WTC11 (cell line): Measurements from ENCODE around the gene VEGFD. TPM values are rescaled to one million over a fixed set of nuclear protein-coding genes. Genes with fewer than 3 reads are reported as not detected.

Source experiments
- ATAC-seq: fragments of 200-7000 bp; cut with Tn5 transposase; 2 replicates; pipeline ENCODE4 v1.10.0; 2021; ENCODE audit warnings: mild to moderate bottlenecking, moderate library complexity
- CTCF ChIA-PET: fragments of 300-600 bp; sonication (Branson Sonifier 250); formaldehyde crosslinking; loops from one replicate; lab custom pipeline; 2021; ENCODE audit warnings: antibody characterized with exemption; lab: Charles Lee
- POLR2A ChIA-PET: fragments of 350-600 bp; sonication (Branson Sonifier 250); formaldehyde crosslinking; loops from one replicate; lab custom pipeline; 2021; ENCODE audit warnings: antibody characterized with exemption; lab: Charles Lee
- DNase-seq: peaks from one replicate; pipeline ENCODE4 v3.0.0; 2021; ENCODE audit warnings: low spot score
- H3K27ac Mint-ChIP-seq: 2 replicates; pipeline ENCODE4 v1.8.0; 2021; ENCODE audit warnings: mixed read lengths
- H3K27me3 Mint-ChIP-seq: 2 replicates; pipeline ENCODE4 v1.8.0; 2021; ENCODE audit warnings: low read depth, mild to moderate bottlenecking, moderate library complexity, mixed read lengths
- H3K36me3 Mint-ChIP-seq: 2 replicates; pipeline ENCODE4 v1.8.0; 2021; ENCODE audit warnings: mixed read lengths
- H3K4me1 Mint-ChIP-seq: 2 replicates; pipeline ENCODE4 v1.8.0; 2022; ENCODE audit warnings: mixed read lengths
- H3K4me3 Mint-ChIP-seq: 2 replicates; pipeline ENCODE4 v1.8.0; 2021; ENCODE audit warnings: mild to moderate bottlenecking, moderate library complexity, mixed read lengths
- H3K9me3 Mint-ChIP-seq: 2 replicates; pipeline ENCODE4 v1.8.0; 2021; ENCODE audit warnings: mixed read lengths
- ATF1 ChIP-seq: sonication (generic); formaldehyde crosslinking; IDR thresholded peaks from 2 replicates; pipeline ENCODE4 v1.8.1; 2023; ENCODE audit warnings: mild to moderate bottlenecking, moderate library complexity, missing genetic modification reagents
- ATF2 ChIP-seq: sonication (generic); formaldehyde crosslinking; IDR thresholded peaks from 2 replicates; pipeline ENCODE4 v1.8.1; 2022; ENCODE audit warnings: low read depth, missing genetic modification reagents, borderline replicate concordance
- CBFB ChIP-seq: sonication (generic); formaldehyde crosslinking; IDR thresholded peaks from 2 replicates; pipeline ENCODE4 v1.8.1; 2022; ENCODE audit warnings: mild to moderate bottlenecking, low read depth, missing genetic modification reagents
- ELF4 ChIP-seq: sonication (generic); formaldehyde crosslinking; IDR thresholded peaks from 2 replicates; pipeline ENCODE4 v1.8.1; 2022; ENCODE audit warnings: low read depth, mild to moderate bottlenecking, moderate library complexity, missing genetic modification reagents
- EMX1 ChIP-seq: fragments of 250-450 bp; sonication (Bioruptor Pico); IDR thresholded peaks from 2 replicates; pipeline ENCODE4 v1.8.0; 2021; ENCODE audit warnings: mild to moderate bottlenecking
- ERG ChIP-seq: fragments of 250-450 bp; sonication (Bioruptor Pico); IDR thresholded peaks from 2 replicates; pipeline ENCODE4 v1.8.0; 2021; ENCODE audit warnings: mild to moderate bottlenecking
- GABPB1 ChIP-seq: sonication (generic); formaldehyde crosslinking; IDR thresholded peaks from 2 replicates; pipeline ENCODE4 v1.8.1; 2023; ENCODE audit warnings: mild to moderate bottlenecking, missing genetic modification reagents
- HMGA2 ChIP-seq: fragments of 250-450 bp; sonication (Bioruptor Pico); IDR thresholded peaks from 2 replicates; pipeline ENCODE4 v1.4.0; 2021; ENCODE audit warnings: mild to moderate bottlenecking, moderate library complexity
- IRF2 ChIP-seq: sonication (generic); formaldehyde crosslinking; IDR thresholded peaks from 2 replicates; pipeline ENCODE4 v1.8.0; 2022; ENCODE audit warnings: low read depth, missing genetic modification reagents, borderline replicate concordance
- MYBL2 ChIP-seq: sonication (generic); formaldehyde crosslinking; IDR thresholded peaks from 2 replicates; pipeline ENCODE4 v1.8.1; 2023; ENCODE audit warnings: mild to moderate bottlenecking, moderate library complexity, missing genetic modification reagents
- NFYB ChIP-seq: sonication (generic); formaldehyde crosslinking; conservative IDR thresholded peaks from 2 replicates; pipeline ENCODE4 v1.8.0; 2022; ENCODE audit warnings: low read depth, missing genetic modification reagents
- NR1H2 ChIP-seq: sonication (generic); formaldehyde crosslinking; IDR thresholded peaks from 2 replicates; pipeline ENCODE4 v1.9.0; 2021; ENCODE audit warnings: mild to moderate bottlenecking, moderate library complexity, missing genetic modification reagents
- NR3C1 ChIP-seq: sonication (generic); formaldehyde crosslinking; conservative IDR thresholded peaks from 2 replicates; pipeline ENCODE4 v1.8.1; 2023; ENCODE audit warnings: low read depth, mild to moderate bottlenecking, missing genetic modification reagents
- RELA ChIP-seq: sonication (generic); formaldehyde crosslinking; IDR thresholded peaks from 2 replicates; pipeline ENCODE4 v1.8.1; 2022; ENCODE audit warnings: missing genetic modification reagents, mild to moderate bottlenecking, borderline replicate concordance
- RORB ChIP-seq: fragments of 250-450 bp; sonication (Bioruptor Pico); IDR thresholded peaks from 2 replicates; pipeline ENCODE4 v1.9.0; 2021; ENCODE audit warnings: mild to moderate bottlenecking
- SMAD3 ChIP-seq: sonication (generic); formaldehyde crosslinking; IDR thresholded peaks from 2 replicates; pipeline ENCODE4 v1.8.0; 2022; ENCODE audit warnings: missing genetic modification reagents, mild to moderate bottlenecking, borderline replicate concordance
- TEAD1 ChIP-seq: sonication (generic); formaldehyde crosslinking; IDR thresholded peaks from 2 replicates; pipeline ENCODE4 v1.8.0; 2022; ENCODE audit warnings: mild to moderate bottlenecking, missing genetic modification reagents
- ZMAT4 ChIP-seq: fragments of 250-450 bp; sonication (Bioruptor Pico); IDR thresholded peaks from 2 replicates; pipeline ENCODE4 v1.9.0; 2021; ENCODE audit warnings: mild to moderate bottlenecking
- ZNF219 ChIP-seq: sonication (generic); formaldehyde crosslinking; IDR thresholded peaks from 2 replicates; pipeline ENCODE4 v1.8.0; 2023; ENCODE audit warnings: missing genetic modification reagents, mild to moderate bottlenecking, borderline replicate concordance
- ZNF232 ChIP-seq: sonication (generic); formaldehyde crosslinking; IDR thresholded peaks from 2 replicates; pipeline ENCODE4 v1.8.0; 2022; ENCODE audit warnings: mild to moderate bottlenecking, missing genetic modification reagents
- ZNF532 ChIP-seq: fragments of 250-450 bp; sonication (Bioruptor Pico); IDR thresholded peaks from 2 replicates; pipeline ENCODE4 v1.9.0; 2021; ENCODE audit warnings: mild to moderate bottlenecking, borderline replicate concordance
- ZNF671 ChIP-seq: fragments of 250-450 bp; sonication (Bioruptor Pico); IDR thresholded peaks from 2 replicates; pipeline ENCODE4 v1.8.0; 2021; ENCODE audit warnings: mild to moderate bottlenecking
- total RNA-seq: library from RNA; stranded (reverse); gene quantifications from 3 replicates; pipeline ENCODE4 v1.2.3, GENCODE V29; 2021
- TF ChIP-seq, protein P1 (sequence below): sonication (generic); formaldehyde crosslinking; IDR thresholded peaks from 2 replicates; pipeline ENCODE4 v1.8.1; 2023; ENCODE audit warnings: mild to moderate bottlenecking, moderate library complexity, missing genetic modification reagents
- TF ChIP-seq, protein P2 (sequence below): fragments of 250-450 bp; sonication (Bioruptor Pico); IDR thresholded peaks from 2 replicates; pipeline ENCODE4 v1.9.0; 2021; ENCODE audit warnings: mild to moderate bottlenecking

Gene VEGFD
- total RNA-seq, 1 experiment from 2014 or later, result not detected

DNA sequence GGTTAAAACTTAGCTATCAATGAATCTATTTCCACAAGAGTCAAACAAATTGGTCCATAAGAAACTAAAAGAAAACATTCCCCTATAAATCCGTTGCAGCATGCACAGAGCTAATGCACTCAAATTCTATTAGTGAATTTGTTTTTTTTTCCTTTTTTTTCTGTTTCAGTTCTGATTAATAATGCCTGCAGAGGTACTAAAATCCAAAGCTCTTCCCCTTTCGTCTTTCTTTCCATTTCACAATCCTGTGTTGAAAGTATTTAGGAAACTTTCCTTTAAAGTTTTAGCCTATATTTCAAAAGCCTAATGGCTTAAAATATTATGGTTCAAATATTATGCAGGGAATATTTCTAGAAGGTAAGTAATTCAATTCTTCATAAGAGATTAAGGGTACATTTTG is 45.9 kb upstream of the VEGFD start:
- ATAC-seq (no peak), DNase-seq (no peak)
- Mint-ChIP-seq H3K9me3 (no peaks in the 10 kb centered on the region), H3K4me1 (no peaks in the 10 kb centered on the region), H3K4me3 (no peak overlapping the region), H3K27ac (no peak overlapping the region), H3K36me3 (no peaks in the 10 kb centered on the region), H3K27me3 (peaks cover 5% of the 10 kb centered on the region; the same call in 1 of the 2 replicates)
- CTCF ChIA-PET, result no interaction called here
- POLR2A ChIA-PET, result no interaction called here
- TF ChIP-seq NR1H2 (no peak), ERG (no peak), RELA (CRISPR knock-in tag) (no peak), ZNF219 (CRISPR knock-in tag) (no peak), GABPB1 (CRISPR knock-in tag) (no peak), ATF1 (no peak), SMAD3 (no peak), RORB (CRISPR knock-in tag) (no peak), ZMAT4 (CRISPR knock-in tag) (no peak), ZNF671 (CRISPR knock-in tag) (no peak), EMX1 (no peak), NFYB (CRISPR knock-in tag) (no peak), MYBL2 (CRISPR knock-in tag) (no peak), ATF2 (CRISPR knock-in tag) (no peak), NR3C1 (CRISPR knock-in tag) (no peak), CBFB (CRISPR knock-in tag) (no peak), ZNF232 (CRISPR knock-in tag) (no peak)

DNA sequence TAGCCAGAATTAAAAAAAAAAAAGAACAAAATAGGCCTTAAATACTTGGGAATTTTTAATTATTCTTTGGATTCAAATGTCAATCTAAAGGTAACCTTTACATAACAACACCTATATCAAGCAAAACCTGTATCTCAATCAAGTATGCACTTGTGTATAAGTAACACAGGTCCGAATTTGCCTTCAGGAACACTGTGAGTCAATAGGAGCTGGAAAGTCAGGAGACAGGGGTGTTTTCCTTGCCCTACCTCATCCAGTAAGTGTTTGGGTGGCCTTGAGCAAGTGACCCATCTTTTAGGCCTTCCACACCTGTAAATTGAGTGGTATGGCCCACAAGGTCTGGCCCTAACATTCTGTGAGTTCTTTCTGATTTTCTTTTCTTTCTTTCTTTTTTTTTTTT is 40.8 kb upstream of the VEGFD start:
- H3K27me3 Mint-ChIP-seq, result no peaks in the 10 kb centered on the region
- H3K9me3 Mint-ChIP-seq, result no peaks in the 10 kb centered on the region
- CTCF ChIA-PET, result no interaction called here
- DNase-seq (no peak), ATAC-seq (no peak)
- no peaks in the 10 kb centered on the region for H3K36me3 Mint-ChIP-seq
- no peaks in the 10 kb centered on the region for H3K4me1 Mint-ChIP-seq
- POLR2A ChIA-PET, result no interaction called here
- no peak overlapping the region for H3K27ac Mint-ChIP-seq
- no peak overlapping the region for H3K4me3 Mint-ChIP-seq
- TF ChIP-seq RELA (CRISPR knock-in tag) (no peak), ELF4 (CRISPR knock-in tag) (no peak), ZNF532 (CRISPR knock-in tag) (no peak), ERG (no peak), ATF1 (no peak), HMGA2 (CRISPR knock-in tag) (no peak), IRF2 (CRISPR knock-in tag) (no peak), TEAD1 (CRISPR knock-in tag) (no peak)
- TF ChIP-seq, protein P1, sequence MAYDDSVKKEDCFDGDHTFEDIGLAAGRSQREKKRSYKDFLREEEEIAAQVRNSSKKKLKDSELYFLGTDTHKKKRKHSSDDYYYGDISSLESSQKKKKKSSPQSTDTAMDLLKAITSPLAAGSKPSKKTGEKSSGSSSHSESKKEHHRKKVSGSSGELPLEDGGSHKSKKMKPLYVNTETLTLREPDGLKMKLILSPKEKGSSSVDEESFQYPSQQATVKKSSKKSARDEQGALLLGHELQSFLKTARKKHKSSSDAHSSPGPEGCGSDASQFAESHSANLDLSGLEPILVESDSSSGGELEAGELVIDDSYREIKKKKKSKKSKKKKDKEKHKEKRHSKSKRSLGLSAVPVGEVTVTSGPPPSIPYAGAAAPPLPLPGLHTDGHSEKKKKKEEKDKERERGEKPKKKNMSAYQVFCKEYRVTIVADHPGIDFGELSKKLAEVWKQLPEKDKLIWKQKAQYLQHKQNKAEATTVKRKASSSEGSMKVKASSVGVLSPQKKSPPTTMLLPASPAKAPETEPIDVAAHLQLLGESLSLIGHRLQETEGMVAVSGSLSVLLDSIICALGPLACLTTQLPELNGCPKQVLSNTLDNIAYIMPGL (CRISPR knock-in tag), result no peak
- TF ChIP-seq, protein P2, sequence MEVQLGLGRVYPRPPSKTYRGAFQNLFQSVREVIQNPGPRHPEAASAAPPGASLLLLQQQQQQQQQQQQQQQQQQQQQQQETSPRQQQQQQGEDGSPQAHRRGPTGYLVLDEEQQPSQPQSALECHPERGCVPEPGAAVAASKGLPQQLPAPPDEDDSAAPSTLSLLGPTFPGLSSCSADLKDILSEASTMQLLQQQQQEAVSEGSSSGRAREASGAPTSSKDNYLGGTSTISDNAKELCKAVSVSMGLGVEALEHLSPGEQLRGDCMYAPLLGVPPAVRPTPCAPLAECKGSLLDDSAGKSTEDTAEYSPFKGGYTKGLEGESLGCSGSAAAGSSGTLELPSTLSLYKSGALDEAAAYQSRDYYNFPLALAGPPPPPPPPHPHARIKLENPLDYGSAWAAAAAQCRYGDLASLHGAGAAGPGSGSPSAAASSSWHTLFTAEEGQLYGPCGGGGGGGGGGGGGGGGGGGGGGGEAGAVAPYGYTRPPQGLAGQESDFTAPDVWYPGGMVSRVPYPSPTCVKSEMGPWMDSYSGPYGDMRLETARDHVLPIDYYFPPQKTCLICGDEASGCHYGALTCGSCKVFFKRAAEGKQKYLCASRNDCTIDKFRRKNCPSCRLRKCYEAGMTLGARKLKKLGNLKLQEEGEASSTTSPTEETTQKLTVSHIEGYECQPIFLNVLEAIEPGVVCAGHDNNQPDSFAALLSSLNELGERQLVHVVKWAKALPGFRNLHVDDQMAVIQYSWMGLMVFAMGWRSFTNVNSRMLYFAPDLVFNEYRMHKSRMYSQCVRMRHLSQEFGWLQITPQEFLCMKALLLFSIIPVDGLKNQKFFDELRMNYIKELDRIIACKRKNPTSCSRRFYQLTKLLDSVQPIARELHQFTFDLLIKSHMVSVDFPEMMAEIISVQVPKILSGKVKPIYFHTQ (CRISPR knock-in tag), result no peak
